ENCODE measurements around the gene PLIN3. TPM values are rescaled to one million over a fixed set of nuclear protein-coding genes. Genes with fewer than 3 reads are reported as not detected.

The PLIN3 gene
- total RNA-seq, 4 donors from 2014 or later: 14.8 to 66.1 (median 30.8) TPM

- no peak for TF ChIP-seq CTCF (IDR thresholded peaks at IDR 0.05; ENCODE audit: low read depth)
These were observed 10.5 kb upstream of the PLIN3 start for GRCh38 chr19:4877753-4878490.

GRCh38 chr19:4873930-4874329, 6.5 kb upstream of the PLIN3 start:
- TF ChIP-seq CTCF (IDR thresholded peaks at IDR 0.05; ENCODE audit: low read depth): no peak

GRCh38 chr19:4871711-4872110, 4.2 kb upstream of the PLIN3 start:
- no peak for TF ChIP-seq CTCF (IDR thresholded peaks at IDR 0.05; ENCODE audit: low read depth)

GRCh38 chr19:4870025-4870700, 2.7 kb upstream of the PLIN3 start:
- TF ChIP-seq CTCF (IDR thresholded peaks at IDR 0.05; ENCODE audit: low read depth): no peak

GRCh38 chr19:4868286-4868834, 893 bp upstream of the PLIN3 start:
- no peak for TF ChIP-seq CTCF (IDR thresholded peaks at IDR 0.05; ENCODE audit: low read depth)

GRCh38 chr19:4866595-4867424, 657 bp downstream of the PLIN3 start:
- TF ChIP-seq CTCF (IDR thresholded peaks at IDR 0.05; ENCODE audit: low read depth): no peak
